Stimulated activated CD8-positive, alpha-beta memory T cell treated with anti-CD3 and anti-CD28 coated beads, Interleukin-12 subunit alpha, Interleukin-12 subunit beta, amount 100 ng/mL, for 1 hour (primary cell): ENCODE data around the gene HNRNPLL.
"Not testable (repeated sequence)": the region's sequence is repeated elsewhere in the genome, so short reads cannot be mapped to it uniquely, and the experiment has no call there.

Experiments
- DNase-seq: peaks from one replicate; pipeline ENCODE4 v3.0.0-alpha.2; 2020; ENCODE audit warnings: low read depth

Gene HNRNPLL

GRCh38 chr2:38602732-38603401 is at the start of gene HNRNPLL:
HNRNPLL (minus strand) TSS chr2:38602928; CDS start chr2:38602626, 302 bp downstream.
- DNase-seq = peak; percentile 87

DNA sequence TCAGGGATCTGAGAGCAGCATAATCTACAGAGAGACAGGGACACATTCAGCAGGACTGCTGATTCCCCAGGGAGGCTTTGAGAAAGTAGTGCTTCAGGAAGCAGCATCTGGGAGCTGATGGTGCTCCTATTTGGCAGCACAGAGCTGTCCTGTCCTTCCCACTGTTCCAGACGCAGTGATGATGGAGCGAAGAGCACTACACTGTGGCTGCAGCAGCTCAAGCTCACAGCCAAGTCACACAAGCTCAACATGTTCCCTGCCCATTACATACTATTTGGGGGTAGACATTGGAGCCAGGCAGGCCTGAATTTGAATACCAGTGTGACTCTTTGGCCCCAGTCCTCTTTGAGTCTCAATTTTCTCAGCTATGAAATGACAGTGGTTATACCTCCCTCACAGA is 48.0 kb upstream of the HNRNPLL start:
- no peak for DNase-seq

DNA sequence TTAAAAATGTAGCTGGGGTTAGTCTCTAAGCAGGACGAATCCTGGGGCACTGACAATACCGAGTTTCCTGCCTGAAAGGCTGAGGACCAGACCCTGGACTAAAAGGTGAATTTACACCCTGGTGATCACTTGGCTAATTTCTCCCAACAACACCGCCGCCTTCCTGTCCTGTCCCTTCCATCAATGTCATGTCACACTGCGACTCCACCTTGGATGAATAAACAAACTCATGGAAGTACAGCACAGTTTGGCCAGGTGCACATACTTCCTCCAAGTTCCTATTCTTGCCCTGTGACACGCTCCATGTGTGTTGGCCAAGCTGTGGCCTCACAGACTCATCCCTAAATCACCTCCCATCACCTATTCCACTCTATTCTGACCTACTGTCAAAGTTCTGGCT is 47.3 kb upstream of the HNRNPLL start:
- DNase-seq = no peak

DNA sequence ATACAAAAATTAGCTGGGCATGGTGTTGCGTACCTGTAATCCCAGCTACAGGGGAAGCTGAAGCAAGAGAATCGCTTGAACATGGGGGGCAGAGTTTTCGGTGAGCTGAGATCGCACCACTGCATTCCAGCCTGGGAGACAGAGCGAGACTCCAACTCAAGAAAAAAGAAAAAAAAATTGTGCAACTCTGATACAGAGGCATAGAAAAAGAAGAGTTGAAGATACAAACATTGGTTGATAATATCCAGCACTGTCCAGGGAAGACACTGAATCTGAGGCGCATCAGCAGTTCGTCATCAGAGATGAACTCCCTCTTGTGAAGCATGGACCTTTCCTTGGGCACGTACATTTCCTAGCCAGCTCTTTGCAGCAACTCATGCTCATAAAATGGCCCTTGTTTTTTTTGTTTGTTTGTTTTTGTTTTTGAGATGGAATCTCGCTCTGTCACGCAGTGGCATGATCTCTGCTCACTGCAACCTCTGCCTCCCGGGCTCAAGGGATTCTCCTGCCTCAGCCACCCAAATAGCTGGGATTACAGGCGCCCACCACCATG is 46.5 kb upstream of the HNRNPLL start:
- DNase-seq = no peak

- no peak for DNase-seq
Observed at GRCh38 chr2:38648107-38648761, 45.5 kb upstream of the HNRNPLL start.

GRCh38 chr2:38643683-38644511 is 41.2 kb upstream of the HNRNPLL start:
- DNase-seq = not testable (repeated sequence)

- DNase-seq = no peak
Observed at GRCh38 chr2:38643021-38643671, 40.4 kb upstream of the HNRNPLL start.

- not testable (repeated sequence) for DNase-seq
Observed at GRCh38 chr2:38642373-38643017, 39.8 kb upstream of the HNRNPLL start.

DNA sequence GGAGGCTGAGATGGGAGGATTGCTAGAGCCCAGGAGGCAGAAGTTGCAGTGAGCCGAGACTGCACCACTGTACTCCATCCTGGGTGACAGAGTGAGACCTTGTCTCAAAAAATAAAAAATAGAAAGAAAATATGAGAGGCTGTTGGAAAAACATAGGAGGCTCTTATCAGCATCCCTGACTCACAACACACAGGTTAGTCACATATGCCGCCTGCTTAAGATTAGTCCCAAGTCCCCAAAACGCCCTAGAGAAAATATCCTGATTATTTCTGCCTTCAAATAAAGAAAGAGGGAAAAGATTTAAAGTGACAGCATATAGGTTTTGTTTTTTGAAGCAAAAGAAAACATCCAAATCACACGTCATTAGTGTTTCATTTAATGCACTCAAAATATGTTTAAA is 33.3 kb upstream of the HNRNPLL start:
- DNase-seq = no peak

GRCh38 chr2:38635139-38635538 is 32.4 kb upstream of the HNRNPLL start:
- no peak for DNase-seq

DNA sequence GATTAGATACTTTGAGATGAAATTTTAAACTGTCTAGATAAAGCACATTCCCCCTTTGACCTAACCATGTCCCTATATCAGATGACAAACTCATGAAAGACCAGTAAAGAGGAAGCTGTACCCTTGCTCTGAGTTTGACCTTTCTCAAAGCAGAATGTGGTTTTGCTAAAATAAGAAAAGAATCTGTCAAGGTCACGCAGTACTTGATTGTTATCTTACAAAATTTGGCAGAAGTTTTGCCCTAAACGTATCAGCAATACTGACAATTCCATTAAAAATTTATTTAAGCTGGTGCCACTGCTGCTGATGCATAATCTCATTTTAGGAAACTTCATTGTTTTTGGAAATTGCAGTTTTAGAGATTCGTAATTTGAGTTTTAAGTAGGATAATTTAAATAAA is 32.0 kb upstream of the HNRNPLL start:
- DNase-seq = no peak

DNA sequence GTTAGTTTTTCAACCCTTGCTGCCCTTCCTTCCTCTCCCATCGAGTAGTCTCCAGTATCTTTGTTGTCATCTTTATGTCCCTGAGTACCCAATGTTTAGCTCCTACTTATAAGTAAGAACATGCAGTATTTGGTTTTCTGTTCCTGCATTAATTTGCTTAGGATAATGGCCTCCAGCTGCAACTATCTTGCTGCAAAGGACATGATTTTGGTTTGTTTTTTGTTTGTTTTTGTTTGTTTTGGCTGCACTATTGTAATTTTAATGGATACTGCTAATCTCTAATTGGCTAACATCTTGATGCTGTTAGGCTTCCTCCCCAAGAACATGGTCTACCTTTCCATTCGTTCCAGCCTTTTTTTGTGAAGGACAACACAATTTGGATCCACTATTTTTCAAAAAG is 31.2 kb upstream of the HNRNPLL start:
- DNase-seq = no peak

- DNase-seq = no peak
Observed at GRCh38 chr2:38632980-38633379, 30.3 kb upstream of the HNRNPLL start.

GRCh38 chr2:38631976-38632375 is 29.2 kb upstream of the HNRNPLL start:
- DNase-seq = no peak

DNA sequence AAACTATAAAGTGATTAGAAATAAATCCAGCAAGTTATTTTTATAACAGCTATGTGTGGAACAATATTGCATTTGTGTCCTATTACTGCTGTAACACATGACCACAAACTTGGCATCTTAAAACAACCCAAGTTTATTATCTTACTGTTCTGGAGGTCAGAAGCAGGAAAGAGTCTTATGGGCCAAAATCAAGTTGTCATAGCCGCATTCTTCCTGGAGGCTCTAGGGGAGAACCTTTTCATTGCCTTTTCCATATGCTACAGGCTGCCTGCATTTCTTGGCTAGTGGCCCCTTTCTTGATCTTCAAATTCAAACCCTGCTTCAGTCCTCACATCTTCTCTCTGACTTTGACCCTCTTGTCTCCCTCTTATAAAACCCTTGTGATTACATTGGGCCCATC is 27.0 kb upstream of the HNRNPLL start:
- DNase-seq = no peak

- no peak for DNase-seq
Observed at GRCh38 chr2:38627391-38627790, 24.7 kb upstream of the HNRNPLL start.

DNA sequence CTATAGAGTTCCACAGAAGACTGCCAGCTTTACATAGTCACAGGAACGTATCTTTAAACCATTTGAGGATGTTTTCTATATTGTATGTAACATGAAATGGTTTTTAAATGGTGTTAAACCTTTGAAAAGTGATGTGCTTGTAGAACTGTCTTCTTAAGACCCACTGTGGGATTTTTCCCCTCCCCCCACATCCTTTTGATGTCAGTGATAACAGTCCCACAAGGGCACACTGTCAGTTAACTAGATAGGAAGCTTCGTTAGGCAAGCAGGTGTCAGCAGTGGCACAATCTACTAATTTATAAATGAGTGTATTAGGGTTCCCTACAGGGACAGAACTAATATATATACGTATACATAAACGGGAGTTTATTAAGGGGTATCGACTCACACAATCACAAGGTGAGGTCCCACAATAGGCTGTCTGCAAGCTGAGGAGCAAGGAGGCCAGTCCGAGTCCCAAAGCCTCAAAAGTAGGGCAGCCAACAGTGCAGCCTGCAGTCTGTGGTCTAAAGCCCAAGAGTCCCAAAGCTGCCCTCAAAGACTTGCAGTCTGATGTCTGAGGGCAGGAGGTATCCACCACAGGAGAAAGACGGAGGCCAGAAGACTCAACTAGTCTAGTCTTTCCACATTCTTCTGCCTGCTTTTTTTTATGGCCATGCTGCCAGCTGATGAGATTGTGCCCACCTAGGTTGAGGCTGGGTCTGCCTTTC is 23.8 kb upstream of the HNRNPLL start:
- DNase-seq = no peak

DNA sequence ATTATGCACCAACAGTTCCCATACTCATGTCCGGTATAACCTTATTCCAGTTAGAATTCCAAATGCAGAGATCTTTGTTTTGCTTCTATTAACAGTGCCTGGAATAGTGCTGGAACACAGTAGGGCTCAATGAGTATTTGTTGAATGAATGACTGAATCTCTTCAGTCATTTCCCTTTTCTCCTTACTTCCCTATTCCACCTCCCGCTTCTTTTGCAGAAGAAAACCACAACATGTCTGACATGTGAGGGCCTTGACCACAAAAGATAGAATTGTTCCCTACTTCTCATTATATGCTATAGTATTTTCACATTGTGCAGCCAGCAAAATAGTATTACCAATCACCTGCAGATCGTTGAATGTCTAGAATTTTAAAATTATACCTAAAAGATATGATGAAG is 19.5 kb upstream of the HNRNPLL start:
- DNase-seq = no peak

DNA sequence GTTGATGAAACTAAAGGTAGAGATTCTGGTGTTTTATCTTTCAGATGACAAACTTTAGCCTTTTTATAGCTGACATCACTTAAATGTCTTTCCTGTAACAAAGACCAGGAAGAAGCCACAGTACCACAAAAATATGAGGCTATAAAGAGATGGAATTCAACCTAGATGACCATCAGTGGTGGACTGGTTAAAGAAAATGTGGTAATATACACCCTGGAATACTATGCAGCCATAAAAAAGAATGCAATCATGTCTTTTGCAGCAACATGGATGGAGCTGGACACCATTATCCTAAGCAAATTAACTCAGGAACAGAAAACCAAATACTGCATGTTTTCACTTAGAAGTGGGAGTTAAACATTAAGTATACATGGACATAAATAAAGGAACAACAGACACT is 18.3 kb upstream of the HNRNPLL start:
- DNase-seq = no peak

GRCh38 chr2:38620282-38620977 is 17.7 kb upstream of the HNRNPLL start:
- DNase-seq = no peak
